Left ventricle myocardium inferior (tissue), 1 donor: ENCODE measurements around the gene EMCN. TPM values are rescaled to one million over a fixed set of nuclear protein-coding genes. Genes with fewer than 3 reads are reported as not detected.
"Not testable (repeated sequence)": the region's sequence is repeated elsewhere in the genome, so short reads cannot be mapped to it uniquely, and the experiment has no call there.

ENCODE experiments used
- DNase-seq: peaks from one replicate; pipeline ENCODE4 v3.0.0-alpha.2; 2020
- H3K27ac ChIP-seq: fragments of 200-600 bp; replicated peaks from 2 replicates; pipeline ENCODE4 v1.8.0; 2021
- H3K27me3 ChIP-seq: fragments of 200-600 bp; 2 replicates; pipeline ENCODE4 v1.8.0; 2021; ENCODE audit warnings: low read depth
- H3K36me3 ChIP-seq: fragments of 200-600 bp; 2 replicates; pipeline ENCODE4 v1.8.0; 2021
- H3K4me1 ChIP-seq: fragments of 200-600 bp; 2 replicates; pipeline ENCODE4 v1.8.0; 2021
- H3K4me3 ChIP-seq: fragments of 200-600 bp; 2 replicates; pipeline ENCODE4 v1.8.0; 2021; ENCODE audit warnings: mild to moderate bottlenecking, moderate library complexity
- H3K9me3 ChIP-seq: fragments of 200-600 bp; replicated peaks from 2 replicates; pipeline ENCODE4 v1.8.0; 2021
- CTCF ChIP-seq: fragments of 200-600 bp; IDR thresholded peaks from 2 replicates; pipeline ENCODE4 v1.8.0; 2021; ENCODE audit warnings: antibody characterized with exemption, mild to moderate bottlenecking, borderline replicate concordance
- intact Hi-C: fragments of 100-400 bp; cut with micrococcal nuclease; formaldehyde crosslinking; loops from one replicate; pipeline ENCODE4 v1.11.0; 2022
- total RNA-seq: library from RNA; stranded (reverse); fragmentation: NEBNext Ultra II Directional; extraction: Animal tissue kit (Norgen Biotek cat#: 25700); gene quantifications from one replicate; pipeline ENCODE4 v1.2.1, GENCODE V29; 2021
- donor health status: DM: no; HTN: yes; CAD: no; lungs with severe emphysema.

Gene EMCN
- total RNA-seq, 1 donor from 2014 or later, result 43.6 TPM

GRCh38 chr4:100547541-100548199, 29.8 kb upstream of the EMCN start:
- H3K27ac ChIP-seq, result no peak overlapping the region
- intact Hi-C loops, result no loop called here
- no peaks in the 10 kb centered on the region for H3K9me3 ChIP-seq
- H3K4me3 ChIP-seq, result no peak overlapping the region
- H3K4me1 ChIP-seq, result no peaks in the 10 kb centered on the region
- H3K36me3 ChIP-seq, result no peaks in the 10 kb centered on the region
- no peaks in the 10 kb centered on the region for H3K27me3 ChIP-seq
- DNase-seq, result no peak
- TF ChIP-seq CTCF, result no peak

GRCh38 chr4:100545427-100545826, 27.6 kb upstream of the EMCN start:
- Histone ChIP-seq H3K27ac (no peak overlapping the region), H3K36me3 (no peaks in the 10 kb centered on the region), H3K4me1 (no peaks in the 10 kb centered on the region), H3K27me3 (no peaks in the 10 kb centered on the region), H3K4me3 (no peak overlapping the region), H3K9me3 (no peaks in the 10 kb centered on the region)
- no peak for DNase-seq
- no peak for TF ChIP-seq CTCF
- intact Hi-C loops, result no loop called here

DNA sequence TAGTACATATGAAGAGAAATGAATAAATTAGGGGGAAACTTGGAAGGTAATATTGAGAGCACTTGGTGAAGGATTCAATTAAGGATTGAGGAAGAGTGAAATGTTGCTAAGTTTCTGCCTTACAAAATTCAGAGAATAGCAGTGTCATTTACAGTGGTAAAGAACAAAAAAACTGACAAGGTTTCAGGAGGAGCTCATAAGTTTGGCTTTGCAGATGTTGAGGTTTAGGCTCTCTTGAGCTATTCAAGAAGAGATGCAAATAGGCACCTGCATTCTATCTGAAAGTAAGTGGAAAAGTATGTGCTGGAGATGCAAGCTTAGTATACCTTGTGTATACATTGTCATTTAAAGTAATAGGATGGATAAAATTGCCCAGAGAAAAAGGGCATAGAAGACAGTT, 22.3 kb upstream of the EMCN start:
- no peaks in the 10 kb centered on the region for H3K4me1 ChIP-seq
- peaks cover 9% of the 10 kb centered on the region for H3K9me3 ChIP-seq
- H3K27ac ChIP-seq, result no peak overlapping the region
- H3K4me3 ChIP-seq, result no peak overlapping the region
- H3K27me3 ChIP-seq, result no peaks in the 10 kb centered on the region
- no peaks in the 10 kb centered on the region for H3K36me3 ChIP-seq
- intact Hi-C loops, result no loop called here
- DNase-seq, result no peak
- no peak for TF ChIP-seq CTCF

DNA sequence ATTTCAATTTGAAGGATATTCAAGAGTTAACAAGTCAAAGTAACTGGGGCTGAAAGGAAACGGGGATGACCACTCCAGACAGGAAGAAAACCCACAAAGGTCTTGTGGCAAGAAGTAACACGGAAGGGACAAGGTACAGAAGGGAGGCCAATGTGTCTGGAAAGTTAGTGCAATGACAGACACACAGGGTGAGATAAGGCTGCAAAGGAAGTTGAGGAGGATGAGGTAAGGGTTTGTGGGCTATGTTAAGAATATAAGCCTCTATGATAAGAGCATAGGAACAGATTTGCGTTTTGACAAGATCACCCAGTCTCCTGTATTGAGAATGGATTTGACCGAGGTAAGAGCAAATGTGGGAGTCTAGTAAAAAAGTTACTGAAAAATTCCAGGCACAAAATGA, 21.9 kb upstream of the EMCN start:
- Histone ChIP-seq H3K9me3 (peaks cover 9% of the 10 kb centered on the region), H3K4me1 (no peaks in the 10 kb centered on the region), H3K27me3 (no peaks in the 10 kb centered on the region), H3K4me3 (no peak overlapping the region), H3K27ac (no peak overlapping the region), H3K36me3 (no peaks in the 10 kb centered on the region)
- no peak for TF ChIP-seq CTCF
- intact Hi-C loops, result no loop called here
- DNase-seq, result no peak

DNA sequence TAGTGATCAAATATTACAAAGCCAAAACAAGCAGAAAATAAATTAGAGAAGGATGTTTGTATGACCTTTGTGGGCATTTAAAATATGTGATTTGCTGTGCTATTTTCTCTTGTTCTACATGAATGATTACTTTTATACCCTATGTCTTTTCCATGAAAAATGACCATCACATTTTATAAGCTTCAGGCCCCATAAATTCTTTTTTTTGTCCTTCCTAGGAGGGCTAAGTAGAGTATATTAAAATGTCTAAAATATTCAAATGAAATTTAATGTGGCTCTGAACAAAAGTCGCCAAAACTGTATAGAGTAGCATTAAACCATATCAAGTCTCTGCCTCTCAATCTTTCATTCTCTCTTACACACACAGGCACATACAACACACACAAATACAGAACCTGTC, 15.9 kb upstream of the EMCN start:
- TF ChIP-seq CTCF, result no peak
- no peak for DNase-seq
- Histone ChIP-seq H3K4me3 (no peak overlapping the region), H3K9me3 (peaks cover 28% of the 10 kb centered on the region), H3K27ac (no peak overlapping the region), H3K4me1 (no peaks in the 10 kb centered on the region), H3K27me3 (no peaks in the 10 kb centered on the region), H3K36me3 (no peaks in the 10 kb centered on the region)
- intact Hi-C loops, result no loop called here

- H3K4me1 ChIP-seq, H3K4me3 ChIP-seq, intact Hi-C loops, H3K27ac ChIP-seq, H3K27me3 ChIP-seq, H3K36me3 ChIP-seq, DNase-seq: not testable (repeated sequence)
- H3K9me3 ChIP-seq, result peaks cover 31% of the 10 kb centered on the region
Measured at GRCh38 chr4:100530161-100530560, 12.3 kb upstream of the EMCN start.
